OCI-M2 (cell line): ENCODE measurements around the gene MTHFS.

Source experiments
- DNase-seq: peaks from one replicate; lab custom pipeline; 2025; ENCODE audit not compliant: unreplicated experiment; lab: John Stamatoyannopoulos, UW

The MTHFS gene

DNA sequence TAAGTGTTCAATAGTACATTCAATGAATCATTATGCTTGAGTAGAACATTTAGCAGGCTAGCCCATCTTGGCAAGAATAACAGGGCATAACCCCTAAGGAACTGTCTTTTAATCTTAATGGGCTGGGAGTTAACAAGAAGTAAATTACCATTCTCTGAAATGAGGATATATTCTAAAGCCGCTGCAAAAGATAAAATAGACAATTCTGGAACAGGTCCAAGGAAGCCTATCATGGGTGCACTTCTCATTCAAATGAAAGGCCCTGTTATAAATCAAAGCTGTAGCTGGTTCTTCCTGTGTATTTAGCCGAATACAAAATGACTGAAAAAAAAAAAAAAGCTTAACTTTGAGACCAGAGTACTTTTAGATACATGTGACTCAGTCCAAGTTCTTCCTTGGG, 15.6 kb downstream of the MTHFS start:
- no peak for DNase-seq

DNA sequence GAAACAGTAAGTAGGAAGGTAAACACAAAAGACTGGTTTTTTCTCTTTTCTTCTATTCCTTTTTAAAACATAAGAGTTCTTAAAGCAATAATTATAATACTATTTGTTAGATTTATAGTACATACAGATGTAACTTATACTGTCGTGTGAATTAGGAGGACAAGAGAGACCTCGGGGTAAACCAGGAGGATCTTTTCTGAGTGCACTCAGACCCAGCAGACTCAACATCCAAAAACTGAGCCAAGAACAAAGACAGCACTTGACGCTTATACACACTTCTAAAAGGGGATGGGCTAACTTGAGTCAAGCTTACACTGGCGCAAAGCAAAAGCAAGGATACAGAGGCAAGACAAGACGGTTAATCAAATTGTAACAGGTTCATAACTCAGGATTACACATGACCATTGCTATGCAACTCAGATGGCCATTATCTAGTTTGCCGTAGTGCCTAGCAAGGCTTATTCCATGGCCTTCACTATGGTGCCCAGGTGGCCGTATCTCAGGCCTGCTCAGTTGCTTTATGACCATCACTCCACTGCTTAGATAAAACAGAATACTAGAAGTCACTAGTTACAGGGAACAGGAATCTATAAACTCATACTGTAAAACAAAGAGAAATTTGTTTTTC, 18.6 kb downstream of the MTHFS start:
- no peak for DNase-seq

DNA sequence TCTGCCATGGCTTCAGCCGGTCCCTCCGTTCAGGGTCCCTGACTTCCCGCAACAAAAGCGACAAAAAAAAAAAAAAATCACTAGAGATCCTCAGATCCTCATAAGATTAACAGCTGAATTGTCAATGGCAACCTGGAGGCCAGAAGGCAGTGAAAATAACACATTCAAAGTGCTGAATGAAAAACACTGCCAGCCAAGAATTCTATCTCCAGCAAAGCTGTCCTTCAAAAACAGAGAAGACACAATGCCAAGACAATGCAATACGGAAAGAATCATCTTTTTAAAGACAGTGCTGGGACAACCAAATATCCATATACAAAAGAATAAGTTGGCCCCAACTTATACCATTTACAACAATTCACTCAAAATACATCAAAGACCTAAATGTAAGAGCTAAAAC, 21.6 kb downstream of the MTHFS start:
- no peak for DNase-seq

DNA sequence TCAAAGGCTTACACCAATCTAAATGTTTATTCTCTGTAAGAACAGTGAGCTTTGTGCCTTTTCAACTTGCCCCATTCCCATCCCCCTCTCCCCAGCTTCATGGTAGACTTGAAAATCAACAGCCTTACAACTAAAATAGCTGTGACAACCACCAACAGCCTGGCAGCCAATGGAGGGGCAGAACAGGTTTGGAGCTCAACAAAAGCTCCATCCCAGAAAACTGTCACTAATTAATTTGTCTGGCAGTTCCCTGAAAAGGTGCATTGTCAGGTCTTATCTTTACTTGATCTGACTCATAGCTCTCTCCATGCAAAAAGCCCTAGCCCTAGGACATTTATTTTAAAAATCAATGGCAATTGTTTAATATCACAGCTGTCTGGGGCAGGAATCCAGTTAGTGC, 22.6 kb downstream of the MTHFS start:
- DNase-seq, result no peak

DNA sequence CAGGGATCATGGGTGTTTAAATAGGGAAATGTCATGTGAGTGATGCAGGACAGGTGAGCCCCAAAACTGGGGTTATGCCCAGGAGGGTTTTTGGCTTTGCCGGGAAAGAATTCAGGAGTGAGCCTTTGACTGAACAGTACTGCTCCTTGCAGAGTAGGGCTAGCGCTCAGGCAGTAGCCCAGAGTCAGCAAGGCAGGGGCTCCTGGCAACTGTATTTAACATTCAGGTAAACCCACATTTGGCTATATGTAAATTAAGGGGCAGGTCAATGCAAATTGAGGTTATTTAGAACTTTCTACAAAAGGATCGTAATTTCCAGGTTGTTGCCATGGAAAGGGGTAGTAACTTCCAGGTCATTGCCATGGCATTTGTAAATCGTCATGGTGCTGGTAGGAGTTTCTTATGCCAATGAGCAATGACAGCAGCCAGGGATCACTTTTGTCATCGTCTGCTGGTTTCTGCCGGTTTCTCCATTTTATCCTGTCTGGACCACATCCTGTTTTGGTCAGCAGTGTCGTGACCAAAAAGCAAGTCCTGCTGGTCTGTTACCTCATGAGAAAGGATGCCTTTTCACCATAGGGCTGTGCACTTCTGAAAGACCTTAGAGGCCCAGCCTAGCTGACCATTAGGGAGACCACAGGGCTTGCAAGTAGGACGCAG, 24.3 kb downstream of the MTHFS start:
- no peak for DNase-seq

DNA sequence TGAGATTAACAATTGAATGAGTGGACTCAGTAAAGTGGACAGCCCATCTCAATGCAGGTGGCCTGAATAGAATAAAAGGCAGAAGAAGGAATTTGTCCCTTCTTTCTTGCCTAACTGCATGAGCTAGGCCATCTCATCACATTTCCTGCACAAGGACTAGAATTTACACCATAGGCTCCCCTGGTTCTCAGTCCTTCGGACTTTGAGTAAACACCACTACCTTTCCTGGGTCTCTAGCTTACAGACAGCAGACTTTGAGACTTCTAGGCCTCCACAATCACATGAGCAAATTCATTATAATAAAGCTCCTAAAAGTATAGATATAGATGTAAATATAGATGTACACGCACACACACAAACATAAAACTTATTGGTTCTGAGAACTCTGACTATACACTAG, 28.3 kb downstream of the MTHFS start:
- no peak for DNase-seq

DNA sequence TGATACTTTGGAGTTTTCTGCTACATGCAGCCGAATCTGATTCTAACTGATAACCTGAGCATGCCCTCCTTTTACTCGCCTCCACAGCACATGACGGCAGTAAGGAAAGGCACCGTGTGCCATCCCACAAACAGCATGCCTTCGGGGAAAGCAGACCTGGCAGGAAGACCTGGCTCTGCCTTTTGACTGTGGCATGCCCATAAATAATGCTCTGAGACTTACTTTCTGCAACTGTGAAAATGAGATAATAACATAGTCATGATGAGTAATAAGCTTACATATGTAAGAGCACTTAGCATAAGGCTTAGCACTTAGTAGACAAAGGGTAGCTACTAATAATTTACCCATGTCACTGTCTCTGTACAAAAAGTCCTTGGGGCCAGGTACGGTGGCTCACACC, 32.9 kb downstream of the MTHFS start:
- DNase-seq, result no peak

DNA sequence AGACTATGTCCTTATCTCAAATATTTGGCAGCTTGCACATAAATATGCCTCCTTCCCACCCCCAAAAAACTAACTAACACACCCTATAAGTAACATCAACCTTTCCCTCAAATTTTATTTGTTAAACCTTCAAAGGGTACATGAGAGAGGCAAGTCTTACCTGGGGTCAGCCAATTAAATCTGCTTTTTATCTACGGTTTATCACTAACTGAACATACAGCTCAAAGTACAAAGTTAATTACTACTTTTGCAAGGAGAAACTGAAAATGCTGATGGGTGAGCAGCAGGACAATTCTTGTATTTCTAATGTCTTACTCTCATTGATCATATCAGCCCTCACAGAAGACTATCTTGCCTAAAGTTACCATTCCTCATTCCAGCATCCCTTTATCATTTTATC, 34.6 kb downstream of the MTHFS start:
- no peak for DNase-seq

DNA sequence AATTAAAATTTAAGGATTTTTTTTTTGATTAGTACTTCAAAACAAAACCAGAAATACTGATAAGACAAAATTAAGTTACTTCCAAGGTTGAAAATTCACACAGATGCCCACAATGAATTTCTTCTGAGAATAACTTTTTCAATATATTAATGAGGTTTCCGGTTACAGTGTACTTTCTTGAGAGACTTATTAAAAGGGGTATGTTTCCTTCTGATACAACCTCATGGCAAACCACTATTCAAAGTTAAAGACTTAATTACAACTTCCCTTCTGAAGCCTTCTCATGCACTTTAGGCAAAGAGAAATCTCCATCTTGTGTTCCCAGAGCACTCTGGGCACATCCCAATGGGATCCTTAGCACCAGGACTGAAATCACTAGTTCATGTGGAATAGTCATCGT, 36.2 kb downstream of the MTHFS start:
- DNase-seq, result no peak

DNA sequence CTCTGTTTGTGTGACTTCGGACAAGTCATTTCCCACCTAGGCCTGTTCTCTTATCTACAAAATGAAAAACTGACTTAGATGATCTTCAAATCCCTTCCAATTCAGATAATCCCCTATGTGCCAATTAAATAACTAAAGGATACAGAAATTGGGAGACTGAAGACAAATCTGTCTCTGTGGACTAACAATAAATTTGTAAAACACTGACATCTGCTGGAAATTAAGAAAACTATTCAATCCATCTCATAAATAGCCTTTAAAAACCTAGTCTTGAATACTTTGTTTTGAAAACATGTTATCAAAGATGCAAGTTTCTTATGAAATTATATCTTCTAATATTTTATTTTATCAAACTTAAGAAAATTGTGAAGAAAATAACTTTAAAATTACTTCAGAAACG, 38.3 kb downstream of the MTHFS start:
- no peak for DNase-seq

DNA sequence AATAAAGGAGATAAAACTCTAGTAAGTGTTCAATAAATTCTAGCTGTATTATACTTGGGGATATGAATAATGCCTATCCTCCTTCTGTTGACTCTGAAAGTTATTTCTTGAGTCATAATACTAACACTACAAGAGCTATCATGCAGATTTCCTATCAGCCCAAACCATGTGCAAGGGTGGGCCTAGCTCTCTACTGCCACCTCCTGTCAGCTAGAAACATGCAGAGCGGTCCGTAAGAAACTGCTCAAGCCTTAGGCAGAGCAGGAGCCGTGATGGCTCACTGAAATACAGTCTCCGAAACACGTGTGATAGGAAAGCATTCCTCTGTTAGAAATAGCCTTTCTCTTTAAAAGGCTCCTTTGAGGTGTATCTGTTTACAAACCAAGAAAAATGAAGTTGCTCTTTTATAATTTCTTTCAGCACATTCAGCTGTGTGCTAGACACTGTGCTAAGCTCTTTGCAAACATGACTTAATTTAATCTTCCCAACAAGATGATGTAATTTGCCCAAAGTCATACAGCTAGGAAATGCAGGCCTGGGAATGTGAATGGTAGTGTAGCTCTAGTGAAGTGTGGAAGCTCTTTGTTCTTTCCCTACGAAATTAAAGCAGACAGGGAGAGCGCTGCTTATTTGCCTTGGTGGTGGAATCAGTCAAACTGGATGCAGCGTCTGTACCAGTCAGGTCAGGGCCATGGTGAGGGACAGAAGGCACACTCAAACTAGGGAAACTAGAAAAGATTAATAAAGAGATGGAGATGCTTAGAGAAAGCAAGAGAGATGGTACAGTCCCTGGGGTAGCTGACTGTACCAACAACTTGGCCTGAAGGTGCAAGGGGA, 43.1 kb downstream of the MTHFS start:
- DNase-seq, result peak; percentile 28

DNA sequence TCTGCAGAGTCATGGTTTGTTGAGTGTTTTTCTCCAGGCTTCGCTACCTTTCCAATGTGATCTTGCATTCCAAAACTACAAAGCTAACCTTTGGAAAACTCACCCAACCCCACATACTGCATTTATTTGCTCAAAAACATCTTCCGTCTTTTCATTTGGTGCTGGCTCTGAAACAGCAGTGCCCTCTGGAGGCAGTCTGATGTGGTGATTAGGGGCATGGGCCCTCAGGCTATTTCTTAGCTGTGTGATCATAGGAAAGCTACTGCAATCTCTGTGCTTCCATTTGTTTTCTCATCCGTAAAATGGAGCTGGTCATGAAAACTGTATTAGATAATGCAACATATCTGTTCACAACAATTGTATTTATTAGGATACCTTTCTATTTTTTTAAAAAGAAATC, 47.0 kb downstream of the MTHFS start:
- DNase-seq, result no peak

DNA sequence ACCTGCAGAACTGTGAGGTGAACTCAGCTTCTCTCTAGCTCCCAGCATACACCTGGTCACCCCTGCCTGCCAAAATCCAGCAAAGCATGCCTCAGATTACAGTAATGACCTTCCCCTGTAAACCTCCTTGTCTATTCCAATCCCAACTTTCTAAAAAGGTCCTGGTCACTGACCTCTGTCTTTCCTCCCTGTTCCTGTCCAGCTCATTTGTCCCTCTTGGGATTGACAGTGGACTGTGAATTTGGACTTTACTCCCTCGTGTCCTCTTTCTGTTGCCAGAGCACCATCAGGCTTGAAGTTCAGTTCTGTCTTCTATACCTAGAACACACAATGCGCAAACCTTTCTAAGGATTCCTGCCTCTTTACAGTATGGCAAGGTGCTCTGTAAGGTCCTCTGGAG, 50.3 kb downstream of the MTHFS start:
- DNase-seq, result no peak

DNA sequence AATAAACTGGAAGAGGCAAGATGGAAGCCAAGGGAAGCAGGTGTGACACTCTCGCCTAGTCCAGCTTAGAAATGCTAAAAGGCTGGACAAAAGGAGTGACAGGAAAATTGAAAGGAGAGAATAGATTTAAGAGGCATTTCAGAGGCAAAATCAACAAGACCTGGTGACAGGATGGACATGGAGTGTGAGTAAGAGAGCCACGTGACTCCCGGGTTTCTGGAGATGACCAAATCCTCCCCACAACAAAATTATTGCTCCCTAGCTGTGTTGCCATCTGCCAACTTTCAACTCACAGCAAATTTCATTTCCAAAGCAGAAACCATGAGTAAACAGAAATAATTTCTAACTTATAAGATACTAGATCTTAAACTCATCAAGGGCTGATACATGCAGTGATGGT, 52.6 kb downstream of the MTHFS start:
- no peak for DNase-seq

DNA sequence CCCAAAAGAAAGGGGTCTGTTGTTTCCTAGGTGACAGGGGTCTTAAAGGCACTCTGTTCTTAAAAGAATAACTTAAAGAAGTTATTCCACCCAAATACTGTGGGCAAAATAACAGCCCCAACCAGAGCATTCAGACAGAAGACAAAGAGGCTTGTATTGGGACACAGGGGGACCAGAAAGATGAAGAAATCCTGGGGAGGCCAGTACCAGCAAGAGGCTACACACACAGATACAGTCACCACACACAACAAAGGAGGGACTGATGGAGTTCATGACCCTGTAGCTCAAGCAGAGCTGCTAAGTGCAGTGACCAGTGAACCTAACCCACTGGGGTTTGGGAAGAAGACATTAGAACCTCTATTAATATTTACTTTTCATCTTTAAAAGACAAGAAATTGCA, 59.0 kb downstream of the MTHFS start:
- DNase-seq, result no peak

DNA sequence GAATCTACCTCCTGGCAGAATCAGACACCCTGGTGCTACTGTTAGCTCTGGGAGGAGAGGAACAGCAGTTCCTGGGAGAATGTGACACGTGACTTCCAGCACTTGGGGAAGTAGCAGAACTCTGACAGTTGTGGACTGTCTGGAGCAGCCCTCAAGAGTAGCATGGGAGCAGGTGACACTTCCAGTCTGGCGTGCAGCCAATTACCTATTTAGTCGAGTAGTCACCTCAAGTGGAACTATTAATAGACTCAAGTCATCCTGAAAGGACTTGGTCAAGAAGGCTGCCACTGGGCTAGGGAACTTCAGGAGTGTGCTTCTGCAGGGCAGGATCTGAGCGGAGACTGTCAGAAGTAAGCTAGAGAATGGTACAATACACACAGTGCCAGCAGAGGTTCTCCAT, 62.3 kb downstream of the MTHFS start:
- DNase-seq, result no peak

DNA sequence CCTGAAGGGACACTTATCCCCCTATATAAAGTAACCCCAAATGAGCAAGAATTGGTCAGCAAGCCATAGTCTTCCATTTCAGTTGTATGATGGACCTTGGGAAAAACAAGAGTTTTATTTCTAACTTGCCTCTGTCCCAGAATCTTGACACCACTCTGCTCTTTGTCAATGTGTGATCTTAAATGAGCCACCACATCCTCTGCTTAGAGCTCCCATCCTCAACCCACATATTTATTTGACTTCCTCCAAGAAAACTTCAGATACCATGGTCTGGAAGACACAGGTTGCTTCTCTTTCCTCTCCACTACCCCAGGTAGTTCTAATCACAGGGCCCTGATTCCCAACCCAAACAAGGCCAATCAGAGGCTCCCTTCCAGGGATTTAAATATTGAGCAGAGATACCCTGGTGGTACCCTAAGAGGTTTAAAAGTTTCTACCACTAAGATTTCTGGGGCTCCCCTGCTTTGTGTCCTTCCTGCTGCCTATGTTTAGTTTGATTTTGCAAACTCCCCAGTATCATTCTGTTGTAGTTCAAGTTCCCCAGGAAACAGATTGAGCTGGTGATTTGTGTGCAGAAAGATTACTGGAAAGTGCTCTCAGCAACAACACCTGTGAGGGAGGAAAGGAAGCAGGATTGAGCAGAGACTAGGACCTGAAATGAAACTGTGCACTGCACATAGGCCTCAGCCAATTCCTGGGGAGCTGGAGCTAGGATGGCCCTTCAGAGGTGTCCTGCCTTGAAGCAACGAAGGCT, 64.3 kb downstream of the MTHFS start:
- no peak for DNase-seq

DNA sequence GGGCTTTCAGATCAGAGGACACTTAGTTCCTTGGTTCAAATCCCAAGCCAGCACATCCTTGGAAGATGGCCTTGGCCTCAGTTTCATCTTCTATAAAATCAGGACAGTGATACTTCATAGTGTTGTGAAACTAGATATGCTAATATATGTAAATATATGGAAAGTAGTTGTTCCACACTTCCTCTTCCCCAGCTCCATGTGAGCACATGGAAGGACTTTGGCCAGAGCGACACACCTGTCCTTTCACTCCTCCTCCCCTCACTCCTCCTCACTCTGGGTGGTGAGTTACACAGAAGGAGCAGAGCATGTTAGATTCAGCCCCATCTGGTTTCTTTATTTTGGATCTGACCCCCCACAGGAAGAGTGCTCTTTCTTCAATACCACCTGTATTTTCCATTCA, 65.2 kb downstream of the MTHFS start:
- DNase-seq, result no peak

DNA sequence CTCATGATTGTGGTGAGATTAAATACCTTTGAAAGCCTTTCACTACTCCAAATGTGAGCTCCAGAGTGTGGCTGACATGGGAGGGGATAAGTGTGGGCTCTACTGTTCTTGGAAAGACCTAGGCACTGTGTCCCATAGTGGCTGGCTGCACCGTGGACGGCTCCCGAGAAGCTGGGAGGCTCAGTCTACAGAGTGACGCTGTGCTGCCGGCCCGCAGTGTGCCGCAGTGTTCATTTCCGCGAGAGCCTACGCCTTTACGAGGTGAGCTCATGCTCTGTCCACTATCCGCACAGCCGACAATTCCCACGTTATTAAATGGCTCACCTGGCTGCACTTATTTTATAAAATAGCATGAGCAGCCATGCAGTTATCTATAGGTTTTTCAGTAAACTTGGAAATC, 66.9 kb downstream of the MTHFS start:
- no peak for DNase-seq

DNA sequence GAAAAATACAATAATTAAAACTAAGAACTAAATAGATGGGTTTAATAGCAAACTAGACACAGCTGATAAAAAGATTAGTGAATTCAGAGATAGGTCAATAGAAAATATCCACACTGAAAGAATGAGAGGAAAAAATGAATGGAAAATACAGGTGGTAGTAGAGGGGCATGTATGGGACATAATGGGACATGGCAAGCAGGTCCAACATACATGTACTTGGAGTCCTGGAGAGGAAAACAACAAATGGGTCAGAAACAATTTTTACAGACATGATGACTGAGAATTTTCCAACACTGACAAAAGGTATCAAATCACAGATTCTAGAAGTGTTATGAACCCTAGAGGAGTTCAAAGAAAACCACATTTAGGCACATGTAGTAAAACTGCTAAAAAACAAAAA, 68.4 kb downstream of the MTHFS start:
- no peak for DNase-seq

DNA sequence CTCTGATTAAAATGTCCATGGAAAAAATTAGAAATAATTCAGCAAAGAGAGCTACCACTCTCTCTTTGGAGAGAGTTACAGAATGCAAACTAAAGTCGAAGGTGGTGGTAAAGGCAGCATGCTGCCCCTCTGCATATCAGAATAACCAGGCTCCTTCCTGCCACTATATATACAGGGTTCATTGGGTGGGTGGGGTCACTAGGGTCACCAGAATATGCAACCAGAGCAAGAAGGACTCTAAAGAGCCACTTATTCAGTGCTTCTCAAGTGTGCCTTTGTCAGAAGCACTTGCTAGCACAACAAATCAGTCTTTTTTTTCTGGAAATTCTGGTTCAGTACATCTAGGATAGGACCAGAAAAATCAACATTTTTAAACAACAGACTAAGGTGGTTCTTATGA, 70.0 kb downstream of the MTHFS start:
- no peak for DNase-seq
